Esophagus muscularis mucosa (tissue), 4 donors: ENCODE measurements around the gene PLEK. TPM values are rescaled to one million over a fixed set of nuclear protein-coding genes. Genes with fewer than 3 reads are reported as not detected.

Experiments used
- DNase-seq: peaks from one replicate; pipeline ENCODE4 v3.0.0-alpha.2; 2017; ENCODE audit errors: extremely low spot score
- H3K27ac ChIP-seq, 4 donors: fragments of 200-600 bp; sonication (generic); replicated peaks in 1 of 4; 1 replicate in 3 of 4; 2 replicates in 1 of 4; pipeline ENCODE4 v1.5.1; 2016 to 2019; ENCODE audit warnings: mild to moderate bottlenecking in 1 of 4
- H3K27me3 ChIP-seq, 4 donors: fragments of 200-600 bp; sonication (generic); one replicate each; pipeline versions ENCODE4 v1.5.1 to v1.6.0; 2016 to 2019
- H3K36me3 ChIP-seq, 4 donors: fragments of 200-600 bp; sonication (generic); one replicate each; pipeline ENCODE4 v1.5.1; 2016 to 2019
- H3K4me1 ChIP-seq, 4 donors: fragments of 200-600 bp; sonication (generic); one replicate each; pipeline ENCODE4 v1.5.1; 2016 to 2019
- H3K4me3 ChIP-seq, 4 donors: fragments of 200-600 bp; sonication (generic); 1 replicate in 2 of 4; 2 replicates in 2 of 4; pipeline ENCODE4 v1.5.1; 2016 to 2019; ENCODE audit warnings: mild to moderate bottlenecking in 4 of 4, moderate library complexity in 1 of 4
- H3K9me3 ChIP-seq, 4 donors: fragments of 200-600 bp; sonication (generic); 1 replicate in 3 of 4; 2 replicates in 1 of 4; pipeline ENCODE4 v1.5.1; 2016 to 2019
- CTCF ChIP-seq, 3 experiments: fragments of 200-600 bp in 2 of 3; fragments of 450-650 bp in 1 of 3; sonication (generic) in 2 of 3; IDR thresholded peaks; one replicate each; pipeline ENCODE4 v1.5.1; 2017 to 2019; ENCODE audit warnings: antibody characterized with exemption in 3 of 3, mild to moderate bottlenecking in 2 of 3, moderate library complexity in 1 of 3
- EP300 ChIP-seq: sonication (generic); formaldehyde crosslinking; IDR thresholded peaks from one replicate; pipeline ENCODE4 v1.6.1; 2017; ENCODE audit warnings: antibody characterized with exemption
- POLR2A ChIP-seq: fragments of 450-650 bp; IDR thresholded peaks from one replicate; pipeline ENCODE4 v1.6.1; 2017; ENCODE audit warnings: antibody characterized with exemption, moderate library complexity, mild to moderate bottlenecking, low read depth
- POLR2AphosphoS5 ChIP-seq, 2 donors: sonication (generic); formaldehyde crosslinking; IDR thresholded peaks; one replicate each; pipeline ENCODE4 v1.6.1; 2017; ENCODE audit warnings: antibody characterized with exemption in 2 of 2
- WGBS: methylation state at CpG from one replicate; pipeline ENCODE4 v1.1.5; 2018; 5-methylcytosine and 5-hydroxymethylcytosine counted together
- intact Hi-C: fragments of 100-400 bp; cut with DNase I; formaldehyde crosslinking; loops from one replicate; pipeline ENCODE4 v1.15.1; 2023
- total RNA-seq, 4 donors: library from RNA; depleted of rRNA; stranded (reverse); fragments of >200 nt; gene quantifications; one replicate each; pipeline versions ENCODE4 v1.1.0 to v1.2.1, GENCODE V29; 2016

PLEK gene
- total RNA-seq, 4 donors from 2014 or later, result 3.1 to 23.4 (median 6.0) TPM

- Histone ChIP-seq H3K4me3 (no peak overlapping the region), H3K36me3 (no peaks in the 10 kb centered on the region), H3K4me1 (no peaks in the 10 kb centered on the region), H3K27me3 (no peaks in the 10 kb centered on the region), H3K9me3 (no peaks in the 10 kb centered on the region), H3K27ac (no peak overlapping the region)
- no peak for TF ChIP-seq POLR2A
- TF ChIP-seq CTCF (IDR thresholded peaks at IDR 0.05), result no peak
- no peak for TF ChIP-seq POLR2AphosphoS5 (IDR thresholded peaks at IDR 0.05)
- TF ChIP-seq EP300, result no peak
- 81% methylated on average over 3 of the region's 3 CpGs for WGBS
- intact Hi-C loops, result no loop called here
- DNase-seq, result no peak
Measured at GRCh38 chr2:68383778-68384177, 18.7 kb downstream of the PLEK start.

- 78% methylated on average over 5 of the region's 5 CpGs for WGBS
- Histone ChIP-seq H3K4me1 (no peaks in the 10 kb centered on the region), H3K36me3 (no peaks in the 10 kb centered on the region), H3K27ac (no peak overlapping the region), H3K4me3 (no peak overlapping the region), H3K9me3 (no peaks in the 10 kb centered on the region), H3K27me3 (no peaks in the 10 kb centered on the region)
- no peak for DNase-seq
- intact Hi-C loops, result no loop called here
- no peak for TF ChIP-seq POLR2A
- TF ChIP-seq POLR2AphosphoS5 (IDR thresholded peaks at IDR 0.05), result no peak
- no peak for TF ChIP-seq EP300
- no peak for TF ChIP-seq CTCF (IDR thresholded peaks at IDR 0.05)
Measured at GRCh38 chr2:68384485-68385107, 19.5 kb downstream of the PLEK start.

GRCh38 chr2:68385220-68385906 lies 20.3 kb downstream of the PLEK start:
- Histone ChIP-seq H3K36me3 (no peaks in the 10 kb centered on the region), H3K9me3 (no peaks in the 10 kb centered on the region), H3K27ac (no peak overlapping the region), H3K4me3 (no peak overlapping the region), H3K27me3 (no peaks in the 10 kb centered on the region), H3K4me1 (peaks cover 0 to 6% (median 4%) of the 10 kb centered on the region in 4 donors)
- no peak for TF ChIP-seq CTCF (IDR thresholded peaks at IDR 0.05)
- no peak for TF ChIP-seq EP300
- TF ChIP-seq POLR2A, result no peak
- no peak for TF ChIP-seq POLR2AphosphoS5 (IDR thresholded peaks at IDR 0.05)
- intact Hi-C loops, result no loop called here
- no peak for DNase-seq
- WGBS, result 61% methylated on average over 2 of the region's 2 CpGs

DNA sequence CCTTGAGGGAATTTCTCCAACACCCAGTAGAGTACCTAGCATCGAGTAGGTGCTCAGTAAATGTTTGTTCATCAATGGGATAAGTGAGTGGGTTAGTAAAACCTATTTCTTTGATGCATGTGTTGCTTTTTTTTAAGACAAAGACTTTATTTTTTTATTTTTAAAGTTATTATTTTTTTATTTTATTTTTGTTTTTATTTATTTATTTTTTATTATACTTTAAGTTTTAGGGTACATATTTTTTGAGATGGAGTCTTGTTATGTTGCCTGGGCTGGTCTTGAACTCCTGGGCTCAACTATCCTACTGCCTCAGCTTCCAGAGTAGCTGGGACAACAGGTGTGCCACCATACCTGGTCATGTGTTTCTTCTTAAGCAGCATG lies 20.8 kb downstream of the PLEK start:
- no peak overlapping the region for H3K4me3 ChIP-seq
- no peak for DNase-seq
- H3K27ac ChIP-seq, result no peak overlapping the region
- H3K9me3 ChIP-seq, result no peaks in the 10 kb centered on the region
- TF ChIP-seq POLR2A, result no peak
- no peak for TF ChIP-seq EP300
- no peak for TF ChIP-seq POLR2AphosphoS5 (IDR thresholded peaks at IDR 0.05)
- TF ChIP-seq CTCF (IDR thresholded peaks at IDR 0.05), result no peak
- WGBS, result 88% methylated on average over 1 of the region's 1 CpG
- no peaks in the 10 kb centered on the region for H3K27me3 ChIP-seq
- intact Hi-C loops, result no loop called here
- no peaks in the 10 kb centered on the region for H3K36me3 ChIP-seq
- peaks cover 0 to 11% (median 8%) of the 10 kb centered on the region in 4 donors for H3K4me1 ChIP-seq
